Upper lobe of right lung (tissue), 1 donor: ENCODE measurements around the gene WFDC2. TPM values are rescaled to one million over a fixed set of nuclear protein-coding genes. Genes with fewer than 3 reads are reported as not detected.
A peak's percentile ranks its signal among the peaks of the same experiment; 100 is the strongest.

Experiments used
- ATAC-seq: fragments of 200-7000 bp; cut with Tn5 transposase; one replicate; pipeline ENCODE4 v1.9.1; 2020; ENCODE audit warnings: mild to moderate bottlenecking, moderate library complexity
- DNase-seq: peaks from one replicate; pipeline ENCODE4 v3.0.0-alpha.2; 2020
- H3K27ac ChIP-seq: fragments of 200-600 bp; one replicate; pipeline ENCODE4 v1.8.0; 2022
- H3K27me3 ChIP-seq: fragments of 200-600 bp; one replicate; pipeline ENCODE4 v1.8.0; 2022; ENCODE audit warnings: mild to moderate bottlenecking
- H3K36me3 ChIP-seq: fragments of 200-600 bp; one replicate; pipeline ENCODE4 v1.8.0; 2022
- H3K4me1 ChIP-seq: fragments of 200-600 bp; one replicate; pipeline ENCODE4 v1.8.0; 2022
- H3K4me3 ChIP-seq: fragments of 200-600 bp; one replicate; pipeline ENCODE4 v1.8.0; 2022; ENCODE audit warnings: mild to moderate bottlenecking
- H3K9me3 ChIP-seq: fragments of 200-600 bp; one replicate; pipeline ENCODE4 v1.8.0; 2022
- CTCF ChIP-seq: fragments of 200-600 bp; IDR thresholded peaks from one replicate; pipeline ENCODE4 v1.8.0; 2022; ENCODE audit warnings: antibody characterized with exemption
- intact Hi-C: fragments of 100-400 bp; cut with DNase I; formaldehyde crosslinking; loops from one replicate; pipeline ENCODE4 v1.11.0; 2022
- total RNA-seq: library from RNA; stranded (reverse); fragmentation: NEBNext Ultra II Directional; extraction: Animal tissue kit (Norgen Biotek cat#: 25700); gene quantifications from one replicate; pipeline ENCODE4 v1.2.1, GENCODE V29; 2021
- donor health status: DM: no; HTN: yes; CAD: no; lungs with severe emphysema.

Gene WFDC2
- total RNA-seq, 1 donor from 2014 or later: 113 TPM

- intact Hi-C loops: no loop called here
- Histone ChIP-seq H3K4me3 (no peak overlapping the region), H3K27ac (no peak overlapping the region), H3K27me3 (no peaks in the 10 kb centered on the region), H3K36me3 (no peaks in the 10 kb centered on the region), H3K9me3 (no peaks in the 10 kb centered on the region), H3K4me1 (peaks cover 5% of the 10 kb centered on the region)
- peak; percentile 73 for ATAC-seq
- peak; percentile 52 for TF ChIP-seq CTCF
- DNase-seq: no peak
These were observed 23.6 kb upstream of the WFDC2 start for GRCh38 chr20:45445805-45446562.

DNA sequence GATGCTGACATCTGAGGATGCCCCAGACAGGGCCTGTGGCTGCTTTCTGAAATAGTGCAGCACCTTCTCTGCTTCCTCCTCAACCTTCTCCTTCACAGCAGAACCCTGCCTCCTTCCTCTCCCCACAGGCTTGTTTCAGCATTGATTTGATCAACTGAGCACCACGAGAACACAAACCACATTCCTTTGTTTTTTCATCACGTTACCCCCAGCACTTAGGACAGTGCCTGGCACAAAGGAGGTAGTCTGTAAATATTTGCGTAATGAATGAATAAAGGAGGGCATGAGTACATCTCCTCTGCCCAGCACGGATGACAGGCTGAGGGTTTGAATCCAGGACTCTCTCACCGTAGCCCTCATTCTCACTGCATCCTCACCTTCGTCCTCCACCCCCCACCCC is 21.3 kb upstream of the WFDC2 start:
- ATAC-seq (no peak), DNase-seq (no peak)
- H3K36me3 ChIP-seq: no peaks in the 10 kb centered on the region
- peaks cover 8% of the 10 kb centered on the region for H3K4me1 ChIP-seq
- no peak for TF ChIP-seq CTCF
- H3K27me3 ChIP-seq: no peaks in the 10 kb centered on the region
- H3K9me3 ChIP-seq: no peaks in the 10 kb centered on the region
- intact Hi-C loops: no loop called here
- no peak overlapping the region for H3K27ac ChIP-seq
- H3K4me3 ChIP-seq: no peak overlapping the region

DNA sequence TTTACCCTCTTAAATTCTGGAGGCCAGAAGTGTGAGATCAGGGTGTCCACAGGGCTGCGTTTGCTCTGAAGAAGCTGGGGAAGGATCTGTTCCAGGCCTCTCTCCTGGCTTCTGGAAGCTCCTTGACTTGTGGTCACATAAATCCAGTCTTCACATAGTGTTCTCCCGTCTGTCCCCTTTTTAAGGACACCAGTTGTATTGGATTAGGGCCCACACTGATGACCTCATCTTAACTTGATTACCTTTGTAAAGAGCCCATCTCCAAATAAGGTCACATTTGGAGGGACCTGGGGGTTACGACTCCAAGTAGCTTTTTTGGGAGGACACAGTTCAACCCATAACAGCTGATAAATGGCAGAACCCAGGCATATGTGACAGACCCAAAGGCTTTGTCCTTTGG is 20.0 kb upstream of the WFDC2 start:
- Histone ChIP-seq H3K27ac (no peak overlapping the region), H3K36me3 (no peaks in the 10 kb centered on the region), H3K27me3 (no peaks in the 10 kb centered on the region), H3K4me3 (no peak overlapping the region), H3K9me3 (no peaks in the 10 kb centered on the region), H3K4me1 (peaks cover 8% of the 10 kb centered on the region)
- no peak for ATAC-seq
- no peak for DNase-seq
- TF ChIP-seq CTCF: no peak
- intact Hi-C loops: no loop called here

DNA sequence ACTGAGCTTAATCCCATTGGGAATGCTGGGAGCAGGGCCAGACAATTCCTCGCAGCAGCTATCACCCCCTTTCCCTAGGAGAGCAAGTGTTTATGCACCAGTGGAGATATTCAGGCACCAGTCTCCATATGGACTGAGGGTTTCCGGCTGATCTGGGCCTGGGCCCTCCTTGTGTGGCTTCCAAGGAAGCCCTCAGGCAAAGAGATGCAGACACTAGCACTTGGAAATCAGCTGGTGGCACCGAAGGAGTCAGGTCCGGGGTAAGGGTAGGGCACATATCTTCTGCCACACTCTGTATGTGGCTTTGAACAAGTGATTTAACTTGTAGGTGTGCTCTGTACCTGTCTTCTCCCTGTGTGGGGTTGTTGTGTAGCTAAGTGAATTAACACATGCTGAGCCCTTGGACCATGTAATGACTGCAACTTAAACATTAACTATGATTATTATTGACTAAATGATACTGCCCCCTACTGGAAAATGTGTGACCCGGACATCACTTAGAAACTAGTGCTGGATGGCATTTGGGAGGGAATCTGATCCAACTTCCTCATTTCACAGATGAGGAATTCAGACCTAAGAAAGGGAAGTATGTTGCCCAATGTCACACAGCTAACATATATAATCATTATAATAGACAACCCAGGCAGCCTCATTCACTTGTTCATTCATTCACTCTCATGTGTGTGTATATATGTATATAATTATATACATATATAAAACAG is 19.3 kb upstream of the WFDC2 start:
- DNase-seq (no peak), ATAC-seq (peak; percentile 78)
- H3K36me3 ChIP-seq: no peaks in the 10 kb centered on the region
- no peak overlapping the region for H3K4me3 ChIP-seq
- peak; percentile 59 for TF ChIP-seq CTCF
- no peak overlapping the region for H3K27ac ChIP-seq
- peaks cover 8% of the 10 kb centered on the region for H3K4me1 ChIP-seq
- no peaks in the 10 kb centered on the region for H3K27me3 ChIP-seq
- intact Hi-C loops: no loop called here
- no peaks in the 10 kb centered on the region for H3K9me3 ChIP-seq

- no peaks in the 10 kb centered on the region for H3K9me3 ChIP-seq
- no peak overlapping the region for H3K4me3 ChIP-seq
- intact Hi-C loops: no loop called here
- no peaks in the 10 kb centered on the region for H3K27me3 ChIP-seq
- H3K36me3 ChIP-seq: no peaks in the 10 kb centered on the region
- no peak overlapping the region for H3K27ac ChIP-seq
- peaks cover 8% of the 10 kb centered on the region for H3K4me1 ChIP-seq
- TF ChIP-seq CTCF: no peak
- ATAC-seq (no peak), DNase-seq (no peak)
These were observed 17.3 kb upstream of the WFDC2 start for GRCh38 chr20:45452238-45452637.
